ENCODE measurements around the gene PPP1R1A. TPM values are rescaled to one million over a fixed set of nuclear protein-coding genes. Genes with fewer than 3 reads are reported as not detected.

The PPP1R1A gene
- total and polyA plus RNA-seq, 9 of the 15 experiments (the other 6 are each of a cell fraction or from before 2014, with no cell fraction given) = not detected

DNA sequence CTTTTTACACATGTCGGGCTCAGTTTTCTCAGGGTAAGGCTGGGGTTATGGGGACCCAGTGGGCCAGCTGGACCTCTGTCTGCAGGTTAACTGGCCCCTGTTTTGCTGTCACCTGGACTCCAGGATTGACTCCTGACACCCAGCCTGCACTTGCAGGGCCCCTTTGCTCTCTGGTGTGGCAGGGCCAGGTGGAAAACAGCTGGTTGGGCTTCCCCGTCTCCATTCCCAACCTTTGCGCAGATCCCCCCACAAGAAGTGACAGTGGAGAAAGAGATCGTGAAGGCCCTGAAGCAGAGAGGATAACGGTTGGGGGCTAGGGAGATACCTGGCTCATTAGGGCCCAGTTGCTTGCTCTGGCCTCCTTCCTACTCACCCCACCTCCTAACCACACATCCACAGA lies 1.5 kb upstream of the PPP1R1A start (continued):
- TF ChIP-seq, protein P1, sequence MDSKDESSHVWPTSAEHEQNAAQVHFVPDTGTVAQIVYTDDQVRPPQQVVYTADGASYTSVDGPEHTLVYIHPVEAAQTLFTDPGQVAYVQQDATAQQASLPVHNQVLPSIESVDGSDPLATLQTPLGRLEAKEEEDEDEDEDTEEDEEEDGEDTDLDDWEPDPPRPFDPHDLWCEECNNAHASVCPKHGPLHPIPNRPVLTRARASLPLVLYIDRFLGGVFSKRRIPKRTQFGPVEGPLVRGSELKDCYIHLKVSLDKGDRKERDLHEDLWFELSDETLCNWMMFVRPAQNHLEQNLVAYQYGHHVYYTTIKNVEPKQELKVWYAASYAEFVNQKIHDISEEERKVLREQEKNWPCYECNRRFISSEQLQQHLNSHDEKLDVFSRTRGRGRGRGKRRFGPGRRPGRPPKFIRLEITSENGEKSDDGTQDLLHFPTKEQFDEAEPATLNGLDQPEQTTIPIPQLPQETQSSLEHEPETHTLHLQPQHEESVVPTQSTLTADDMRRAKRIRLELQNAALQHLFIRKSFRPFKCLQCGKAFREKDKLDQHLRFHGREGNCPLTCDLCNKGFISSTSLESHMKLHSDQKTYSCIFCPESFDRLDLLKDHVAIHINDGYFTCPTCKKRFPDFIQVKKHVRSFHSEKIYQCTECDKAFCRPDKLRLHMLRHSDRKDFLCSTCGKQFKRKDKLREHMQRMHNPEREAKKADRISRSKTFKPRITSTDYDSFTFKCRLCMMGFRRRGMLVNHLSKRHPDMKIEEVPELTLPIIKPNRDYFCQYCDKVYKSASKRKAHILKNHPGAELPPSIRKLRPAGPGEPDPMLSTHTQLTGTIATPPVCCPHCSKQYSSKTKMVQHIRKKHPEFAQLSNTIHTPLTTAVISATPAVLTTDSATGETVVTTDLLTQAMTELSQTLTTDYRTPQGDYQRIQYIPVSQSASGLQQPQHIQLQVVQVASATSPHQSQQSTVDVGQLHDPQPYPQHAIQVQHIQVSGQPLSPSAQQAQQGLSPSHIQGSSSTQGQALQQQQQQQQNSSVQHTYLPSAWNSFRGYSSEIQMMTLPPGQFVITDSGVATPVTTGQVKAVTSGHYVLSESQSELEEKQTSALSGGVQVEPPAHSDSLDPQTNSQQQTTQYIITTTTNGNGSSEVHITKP (IDR thresholded peaks at IDR 0.05; ENCODE audit: partially characterized antibody) = no peak
- TF ChIP-seq JUN (IDR thresholded peaks at IDR 0.05; ENCODE audit: borderline replicate concordance, low read depth, low read length) (no peak), JUN (CRISPR knock-in tag; IDR thresholded peaks at IDR 0.05; ENCODE audit: borderline replicate concordance) (no peak), HEY1 (CRISPR knock-in tag; IDR thresholded peaks at IDR 0.05; ENCODE audit: borderline replicate concordance) (no peak), HDAC3 (IDR thresholded peaks at IDR 0.05; ENCODE audit: borderline replicate concordance, partially characterized antibody) (no peak), ZNF707 (CRISPR knock-in tag; conservative IDR thresholded peaks at IDR 0.05) (no peak), ZNF274 (IDR thresholded peaks at IDR 0.05; ENCODE audit: borderline replicate concordance, low read depth, low read length) (no peak)

DNA sequence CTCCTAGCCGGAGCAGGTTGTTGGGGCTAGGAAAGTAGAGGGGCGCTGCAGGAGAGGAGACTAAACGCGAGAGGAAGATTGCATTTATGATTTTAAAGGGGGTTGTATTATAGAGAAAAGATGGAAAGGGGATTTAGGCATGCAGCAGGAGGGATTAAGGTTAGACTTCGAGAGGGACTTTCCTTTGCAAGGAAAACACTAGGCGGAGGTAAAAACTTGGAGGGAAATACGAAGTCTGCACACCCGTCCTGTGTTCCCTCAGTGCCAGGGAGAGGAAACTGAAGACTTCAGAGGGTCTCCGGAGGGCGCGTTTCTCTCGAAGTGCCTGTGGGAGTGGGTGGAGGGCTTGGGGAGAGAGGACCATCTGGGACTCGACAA lies 420 bp upstream of the PPP1R1A start:
- intact Hi-C loops (cut with micrococcal nuclease) (no loop called here), in situ Hi-C loops (cut with MboI) (no loop called here)
- ChIA-PET CTCF (ENCODE audit: low intra/inter-chr PET ratio) (no interaction called here), POLR2A (no interaction called here)
- ATAC-seq = no peak
- Histone ChIP-seq H3K9me3 (replicated peaks; ENCODE audit: control insufficient read depth, insufficient read depth, low read depth, low read length) (no peaks in the 10 kb centered on the region), H3K9ac (ENCODE audit: insufficient read depth in 1 of 2, low read depth in 2 of 2, low read length in 2 of 2) (no peak overlapping the region), H4K20me1 (replicated peaks; ENCODE audit: control insufficient read depth, insufficient read depth, low read length) (peaks cover 14% of the 10 kb centered on the region), H3K36me3 (ENCODE audit: control insufficient read depth, insufficient read depth, low read length) (no peaks in the 10 kb centered on the region), H3K79me2 (ENCODE audit: control insufficient read depth, insufficient read depth, low read length) (no peaks in the 10 kb centered on the region), H3K27me3 (ENCODE audit: control insufficient read depth in 2 of 2, insufficient read depth in 2 of 2, low read length in 2 of 2) (peaks cover 40 to 77% of the 10 kb centered on the region in 2 experiments), H3K4me1 (replicated peaks in 1 of 2; ENCODE audit: control insufficient read depth in 2 of 2, insufficient read depth in 2 of 2, low read length in 2 of 2) (peaks cover 0 to 9% of the 10 kb centered on the region in 2 experiments; a peak in 1 of 5 replicates), H2AFZ (ENCODE audit: low read depth, low read length) (no peak overlapping the region), H3K4me2 (ENCODE audit: insufficient read depth, low read length) (no peak overlapping the region), H3K4me3 (no peak overlapping the region), H3K9me1 (ENCODE audit: control insufficient read depth, insufficient read depth, low read length) (no peaks in the 10 kb centered on the region), H3K27ac (ENCODE audit: extremely low read depth, low read depth, low read length) (no peak overlapping the region)
- FAIRE-seq = no peak
- DNase-seq (ENCODE audit: extremely low read depth in 1 of 4, low spot score in 3 of 4) = no peak
- TF ChIP-seq THRAP3 (IDR thresholded peaks at IDR 0.05; ENCODE audit: borderline replicate concordance) (no peak), BCOR (IDR thresholded peaks at IDR 0.05) (peak; percentile 33; the same call in 1 of the 2 replicates)
- WGBS (ENCODE audit: insufficient coverage, low coverage, missing lambda C conversion rate) = 13% methylated on average over 10 of the region's 13 CpGs
- BruUV-seq (replicated peaks) = no TSS peak
